Activated naive CD4-positive, alpha-beta T cell treated with anti-CD3 and anti-CD28 coated beads for 36 hours (primary cell): ENCODE data around the gene PCK1. TPM values are rescaled to one million over a fixed set of nuclear protein-coding genes. Genes with fewer than 3 reads are reported as not detected.
"Not testable (repeated sequence)": the region's sequence is repeated elsewhere in the genome, so short reads cannot be mapped to it uniquely, and the experiment has no call there.

Experiments
- CTCF ChIA-PET: fragments of 350-600 bp; sonication (Branson Sonifier 250); formaldehyde crosslinking; loops from one replicate; lab custom pipeline; 2021; ENCODE audit warnings: antibody characterized with exemption; lab: Charles Lee
- DNase-seq: peaks from one replicate; pipeline ENCODE4 v3.0.0-alpha.2; 2020
- H3K27ac Mint-ChIP-seq: one replicate; pipeline ENCODE4 v1.8.0; 2021; ENCODE audit warnings: mild to moderate bottlenecking, mixed read lengths
- H3K27me3 Mint-ChIP-seq: one replicate; pipeline ENCODE4 v1.8.0; 2021; ENCODE audit warnings: low read depth, mixed read lengths
- H3K36me3 Mint-ChIP-seq: one replicate; pipeline ENCODE4 v1.8.0; 2021; ENCODE audit warnings: low read depth, mixed read lengths
- H3K4me1 Mint-ChIP-seq: one replicate; pipeline ENCODE4 v1.8.0; 2021; ENCODE audit warnings: low read depth, mixed read lengths
- H3K4me3 Mint-ChIP-seq: one replicate; pipeline ENCODE4 v1.8.0; 2021; ENCODE audit warnings: mild to moderate bottlenecking, moderate library complexity, mixed read lengths
- H3K9me3 Mint-ChIP-seq: one replicate; pipeline ENCODE4 v1.8.0; 2021; ENCODE audit warnings: mixed read lengths
- intact Hi-C: fragments of 100-400 bp; cut with micrococcal nuclease; formaldehyde crosslinking; loops from one replicate; pipeline ENCODE4 v1.15.1; 2023
- total RNA-seq, 2 experiments: library from RNA; stranded (reverse); gene quantifications; one replicate each; pipeline ENCODE4 v1.2.3, GENCODE V29; 2021

Gene PCK1
- not detected for total RNA-seq

- Mint-ChIP-seq H3K4me3 (no peak within 1 kb of the TSS), H3K9me3 (no peaks in the 10 kb centered on the region), H3K27me3 (peaks cover 9% of the 10 kb centered on the region), H3K4me1 (no peaks in the 10 kb centered on the region), H3K36me3 (no peaks in the 10 kb centered on the region), H3K27ac (no peak within 1 kb of the TSS)
- CTCF ChIA-PET: no interaction called here
- DNase-seq: no peak
- intact Hi-C loops: no loop called here
Observed at GRCh38 chr20:57560554-57561355, at the start of gene PCK1. Gene PCK1, plus strand, starts transcription at chr20:57561110. Its CDS starts 302 bp downstream, at chr20:57561412.

DNA sequence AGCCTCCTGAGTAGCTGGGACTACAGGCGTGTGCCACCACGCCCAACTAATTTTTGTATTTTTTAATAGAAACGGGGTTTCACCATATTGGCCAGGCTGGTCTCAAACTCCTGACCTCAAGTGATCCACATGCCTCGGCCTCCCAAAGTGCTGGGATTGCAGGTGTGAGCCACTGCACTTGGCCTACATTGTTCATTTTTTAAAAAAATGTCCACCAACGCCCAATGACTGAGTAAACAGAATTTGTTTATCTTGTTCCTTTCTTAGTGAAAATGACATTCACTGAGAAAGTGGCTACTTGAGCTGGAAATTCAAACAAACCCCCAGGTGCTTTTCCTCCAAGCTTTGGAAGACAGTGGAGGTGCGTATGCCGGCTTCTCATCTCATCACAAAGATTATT lies 49.2 kb upstream of the PCK1 start:
- H3K27ac Mint-ChIP-seq, H3K4me1 Mint-ChIP-seq, H3K9me3 Mint-ChIP-seq, H3K36me3 Mint-ChIP-seq, DNase-seq, H3K4me3 Mint-ChIP-seq: not testable (repeated sequence)
- intact Hi-C loops: loop anchor here (10.0 kb wide), 2 partner anchors 673 to 703 kb away; no protein-coding TSS in a partner anchor
- CTCF ChIA-PET: interaction anchor here (1.5 to 1.7 kb wide), 2 partner anchors 12 to 85 kb away, joined by 3 to 4 read pairs; no protein-coding TSS in a partner anchor
- peaks cover 13% of the 10 kb centered on the region for H3K27me3 Mint-ChIP-seq

DNA sequence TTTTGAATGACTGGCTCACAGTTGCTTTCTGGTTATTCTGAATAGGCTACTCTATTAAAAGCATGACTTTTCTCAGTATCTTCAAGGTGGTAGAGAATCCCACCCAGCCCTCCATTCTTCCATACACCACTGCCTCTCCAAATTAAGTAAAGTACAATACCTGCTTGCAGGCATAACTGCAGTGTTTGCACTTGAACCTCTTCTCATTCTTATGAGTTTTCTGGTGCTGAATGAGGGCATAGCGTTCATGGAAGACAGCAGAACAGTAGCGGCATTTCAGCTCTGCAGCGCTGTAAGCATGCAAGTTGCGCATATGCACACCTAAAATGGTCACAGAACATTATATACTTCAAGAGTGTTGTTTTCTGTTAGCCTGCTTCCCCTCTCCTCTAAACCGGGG lies 48.5 kb upstream of the PCK1 start:
- no peak for DNase-seq
- Mint-ChIP-seq H3K4me3 (no peak overlapping the region), H3K27me3 (peaks cover 13% of the 10 kb centered on the region), H3K9me3 (no peaks in the 10 kb centered on the region), H3K4me1 (no peaks in the 10 kb centered on the region), H3K27ac (no peak overlapping the region), H3K36me3 (no peaks in the 10 kb centered on the region)
- CTCF ChIA-PET: interaction anchor here (1.5 kb wide), 1 partner anchor 86 kb away, joined by 3 read pairs; no protein-coding TSS in a partner anchor
- intact Hi-C loops: loop anchor here (10.0 kb wide), 2 partner anchors 672 to 702 kb away; no protein-coding TSS in a partner anchor

- intact Hi-C loops: loop anchor here (10.0 kb wide), 2 partner anchors 672 to 702 kb away; no protein-coding TSS in a partner anchor
- Mint-ChIP-seq H3K9me3 (no peaks in the 10 kb centered on the region), H3K4me1 (no peaks in the 10 kb centered on the region), H3K36me3 (no peaks in the 10 kb centered on the region), H3K27me3 (peaks cover 13% of the 10 kb centered on the region), H3K4me3 (no peak overlapping the region), H3K27ac (no peak overlapping the region)
- DNase-seq: no peak
- CTCF ChIA-PET: interaction anchor here (1.5 to 2.4 kb wide), 2 partner anchors 83 to 86 kb away, joined by 3 to 7 read pairs; no protein-coding TSS in a partner anchor
Observed at GRCh38 chr20:57513199-57513598, 47.7 kb upstream of the PCK1 start.

- intact Hi-C loops: loop anchor here (1.0 to 10.0 kb wide), 3 partner anchors 80 to 700 kb away; no protein-coding TSS in a partner anchor
- H3K4me1 Mint-ChIP-seq: no peaks in the 10 kb centered on the region
- H3K36me3 Mint-ChIP-seq: no peaks in the 10 kb centered on the region
- CTCF ChIA-PET: interaction anchor here (2.4 to 2.5 kb wide), 2 partner anchors 81 to 87 kb away, joined by 5 to 7 read pairs; no protein-coding TSS in a partner anchor
- no peak overlapping the region for H3K27ac Mint-ChIP-seq
- DNase-seq: peak; percentile 58
- H3K4me3 Mint-ChIP-seq: no peak overlapping the region
- H3K9me3 Mint-ChIP-seq: no peaks in the 10 kb centered on the region
- H3K27me3 Mint-ChIP-seq: peaks cover 13% of the 10 kb centered on the region
Observed at GRCh38 chr20:57514273-57514751, 46.6 kb upstream of the PCK1 start.

DNA sequence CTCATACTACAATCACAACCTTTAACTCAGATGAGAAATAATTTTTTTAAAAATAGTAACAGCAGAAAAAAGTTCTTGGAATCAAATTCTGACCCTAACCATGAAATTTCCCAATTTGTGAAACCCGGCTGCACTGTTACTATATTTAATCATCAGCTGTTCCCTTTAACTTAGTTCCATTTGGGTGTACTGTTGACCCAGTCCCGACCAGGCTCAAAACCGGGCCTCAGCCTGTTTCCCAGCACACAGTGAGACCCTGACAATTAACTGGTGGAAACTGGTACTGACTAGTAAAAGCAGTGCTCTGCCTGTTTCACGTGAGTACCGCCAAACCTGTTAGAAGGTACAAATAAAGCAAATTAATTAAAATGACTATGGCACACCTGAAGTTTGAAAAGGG lies 43.0 kb upstream of the PCK1 start:
- Mint-ChIP-seq H3K27ac (no peak overlapping the region), H3K4me1 (peaks cover 9% of the 10 kb centered on the region), H3K27me3 (peaks cover 7% of the 10 kb centered on the region), H3K4me3 (no peak overlapping the region), H3K36me3 (no peaks in the 10 kb centered on the region), H3K9me3 (no peaks in the 10 kb centered on the region)
- CTCF ChIA-PET: interaction anchor here (0.6 to 1.2 kb wide), 3 partner anchors 8 to 77 kb away, joined by 3 to 4 read pairs (median 4); no protein-coding TSS in a partner anchor
- intact Hi-C loops: loop anchor here (10.0 kb wide), 2 partner anchors 667 to 697 kb away; no protein-coding TSS in a partner anchor
- DNase-seq: no peak

DNA sequence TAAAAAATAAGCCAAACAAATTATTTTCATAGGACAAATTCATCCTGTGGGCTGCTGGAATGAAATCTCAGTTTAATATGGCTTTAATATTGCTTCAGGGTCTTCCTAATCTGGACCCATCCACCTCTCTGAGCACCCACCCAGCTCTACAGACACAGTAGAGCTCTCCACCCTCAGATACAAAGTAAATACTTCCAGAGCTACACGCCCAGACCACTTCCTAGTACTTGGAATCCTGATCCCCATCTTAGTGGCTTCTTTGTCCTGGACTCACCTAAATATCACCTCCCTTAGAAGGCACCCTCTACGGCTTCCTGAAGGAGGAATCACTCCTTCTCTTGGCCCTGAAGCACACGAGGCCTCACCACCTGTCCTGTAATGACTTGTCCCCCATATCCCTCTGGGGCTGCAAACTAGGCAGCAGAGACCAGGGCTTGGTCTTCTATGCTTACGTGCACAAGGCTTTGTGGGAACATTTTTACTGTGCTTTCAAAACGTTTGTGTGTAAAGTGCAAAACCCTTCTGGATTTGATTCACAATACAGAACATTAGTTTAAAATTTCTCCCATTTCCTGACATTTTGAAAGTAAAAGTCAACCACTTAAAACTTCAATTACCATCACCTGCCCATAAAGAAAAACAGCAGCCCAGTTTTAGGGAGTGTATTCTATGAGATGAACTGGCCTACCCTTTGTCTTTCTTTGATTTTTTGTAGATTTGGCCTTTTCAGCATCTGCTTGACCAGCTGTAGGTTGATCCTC lies 38.4 kb upstream of the PCK1 start:
- intact Hi-C loops: no loop called here
- no peaks in the 10 kb centered on the region for H3K9me3 Mint-ChIP-seq
- peaks cover 11% of the 10 kb centered on the region for H3K4me1 Mint-ChIP-seq
- no peak overlapping the region for H3K4me3 Mint-ChIP-seq
- no peaks in the 10 kb centered on the region for H3K27me3 Mint-ChIP-seq
- peak; percentile 17 for DNase-seq
- CTCF ChIA-PET: interaction anchor here (1.1 to 1.2 kb wide), 2 partner anchors 12 to 25 kb away, joined by 3 to 4 read pairs; no protein-coding TSS in a partner anchor
- H3K27ac Mint-ChIP-seq: no peak overlapping the region
- no peaks in the 10 kb centered on the region for H3K36me3 Mint-ChIP-seq

DNA sequence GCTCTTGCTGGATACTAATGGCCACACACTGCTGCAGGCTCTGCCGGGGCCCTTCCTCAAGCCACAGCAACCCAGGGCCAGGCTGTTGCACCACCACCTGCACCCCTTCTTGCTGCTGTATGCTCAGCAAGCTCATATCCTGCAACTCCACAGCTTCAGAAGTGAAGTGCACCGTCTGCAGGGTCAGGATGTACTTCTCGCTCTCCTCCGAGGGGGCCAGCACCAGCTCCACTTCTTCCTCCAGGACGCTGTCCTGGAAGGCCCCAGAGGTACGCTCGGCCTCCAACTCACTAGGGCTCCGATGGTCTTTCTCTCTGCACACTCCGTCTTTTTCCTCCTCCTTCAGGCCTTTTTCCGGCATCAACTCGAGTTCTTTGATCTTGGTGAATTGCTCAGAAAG lies 37.1 kb upstream of the PCK1 start:
- intact Hi-C loops: no loop called here
- CTCF ChIA-PET: interaction anchor here (0.7 to 1.2 kb wide), 2 partner anchors 8 to 10 kb away, joined by 3 to 4 read pairs; no protein-coding TSS in a partner anchor
- Mint-ChIP-seq H3K27me3 (no peaks in the 10 kb centered on the region), H3K27ac (no peak overlapping the region), H3K9me3 (no peaks in the 10 kb centered on the region), H3K36me3 (no peaks in the 10 kb centered on the region), H3K4me1 (peaks cover 11% of the 10 kb centered on the region), H3K4me3 (no peak overlapping the region)
- no peak for DNase-seq

DNA sequence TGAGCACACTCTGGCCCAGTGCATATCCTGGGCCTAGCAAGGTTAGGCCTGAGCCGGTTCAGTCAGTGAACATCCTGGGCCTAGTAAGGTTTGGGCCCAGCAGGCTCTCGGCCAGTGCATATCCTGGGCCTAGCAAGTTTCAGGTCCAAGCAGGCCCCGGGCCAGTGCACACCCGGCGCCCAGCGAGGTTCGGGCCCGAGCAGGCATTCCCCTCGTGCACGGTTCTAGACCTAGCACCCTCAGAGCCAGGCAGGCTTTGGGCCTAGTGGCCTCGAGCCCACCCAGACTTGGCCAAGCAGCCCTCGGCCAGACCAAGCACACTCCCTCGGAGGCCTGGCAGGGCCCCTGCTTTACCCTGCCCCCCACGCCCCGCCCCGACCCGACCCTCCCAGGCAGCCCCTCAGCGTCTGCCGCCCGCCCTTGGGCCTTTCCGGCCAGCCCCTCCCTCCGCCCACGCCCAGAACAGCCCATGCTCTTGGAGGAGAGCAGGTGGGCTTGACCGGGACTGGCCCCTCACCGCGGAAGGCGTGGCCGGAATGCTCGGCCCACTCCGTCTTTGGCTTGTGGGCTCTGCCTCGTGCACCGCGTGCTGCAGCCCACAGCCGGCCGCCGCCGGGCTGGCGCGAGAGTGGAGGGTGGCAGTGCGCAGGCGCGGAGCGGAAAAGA lies 36.3 kb upstream of the PCK1 start, which contains the start of gene CTCFL:
Gene CTCFL, minus strand, starts transcription at position 630 of the 666 bp plus-strand sequence. CDS start 935 bp downstream, outside the sequence.
- Mint-ChIP-seq H3K9me3 (no peaks in the 10 kb centered on the region), H3K27me3 (no peaks in the 10 kb centered on the region), H3K4me1 (peaks cover 11% of the 10 kb centered on the region), H3K36me3 (no peaks in the 10 kb centered on the region), H3K4me3 (no peak within 1 kb of the TSS), H3K27ac (no peak within 1 kb of the TSS)
- DNase-seq: no peak
- CTCF ChIA-PET: no interaction called here
- intact Hi-C loops: no loop called here

DNA sequence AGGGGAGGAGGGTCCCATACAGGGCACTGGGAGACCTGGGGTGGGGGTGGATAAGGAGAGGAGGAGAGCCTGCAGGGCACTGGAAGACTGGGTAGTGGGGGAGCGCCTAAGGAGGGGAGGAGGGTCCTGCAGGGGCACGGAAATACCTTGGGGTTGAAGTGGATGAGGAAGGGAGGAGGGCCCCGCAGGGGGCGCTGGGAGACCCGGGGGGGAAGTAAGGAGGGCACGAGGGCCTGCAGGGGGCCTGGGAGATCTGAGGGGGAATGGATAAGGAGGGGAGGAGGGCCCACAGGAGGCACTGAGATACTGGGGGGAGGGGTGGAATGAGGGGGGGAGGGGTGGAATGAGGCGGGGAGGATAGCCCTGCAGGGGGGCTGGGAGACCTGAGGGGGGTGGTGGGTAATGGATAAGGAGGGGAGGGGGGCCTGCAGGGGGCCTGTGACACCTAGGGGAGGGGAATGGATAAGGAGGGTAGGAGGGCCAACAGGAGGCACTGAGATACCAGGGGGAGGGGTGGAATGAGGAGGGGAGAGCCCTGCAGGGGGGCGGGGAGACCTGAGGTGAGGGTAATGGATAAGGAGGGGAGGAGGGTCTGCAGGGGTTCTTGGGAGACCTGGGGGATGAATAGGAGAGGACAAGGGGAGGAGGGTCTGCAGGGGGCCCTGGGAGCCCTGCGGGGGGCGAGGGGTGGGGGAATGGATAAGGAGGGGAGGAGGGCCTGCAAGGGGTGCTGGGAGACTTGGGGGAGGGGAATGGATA lies 35.4 kb upstream of the PCK1 start:
- CTCF ChIA-PET: no interaction called here
- intact Hi-C loops: no loop called here
- peaks cover 11% of the 10 kb centered on the region for H3K4me1 Mint-ChIP-seq
- DNase-seq: no peak
- no peak overlapping the region for H3K27ac Mint-ChIP-seq
- no peak overlapping the region for H3K4me3 Mint-ChIP-seq
- H3K9me3 Mint-ChIP-seq: no peaks in the 10 kb centered on the region
- H3K27me3 Mint-ChIP-seq: no peaks in the 10 kb centered on the region
- H3K36me3 Mint-ChIP-seq: no peaks in the 10 kb centered on the region
